H1 (cell line): ENCODE results near the gene CYP4V2. TPM values are rescaled to one million over a fixed set of nuclear protein-coding genes. Genes with fewer than 3 reads are reported as not detected.

Experiments used
- CTCF ChIA-PET: fragments of 300-600 bp; sonication (Branson Sonifier 250); formaldehyde crosslinking; loops from one replicate; lab custom pipeline; 2021; ENCODE audit not compliant: partially characterized antibody; lab: Charles Lee
- POLR2A ChIA-PET: fragments of 300-600 bp; sonication (Branson Sonifier 250); formaldehyde crosslinking; loops from one replicate; lab custom pipeline; 2021; ENCODE audit warnings: inconsistent platforms; ENCODE audit not compliant: partially characterized antibody; lab: Charles Lee
- DNase-seq, 2 experiments: peaks; one replicate each; pipeline versions ENCODE4 v3.0.0 to v3.0.0-alpha.2; 2010 to 2022; ENCODE audit warnings: low spot score in 2 of 2, low read depth in 1 of 2, mixed read lengths in 1 of 2
- FAIRE-seq: peaks from 2 replicates; lab custom pipeline; 2011; peaks lifted over from hg19 to GRCh38; lab: Jason Lieb, UNC
- H2AFZ ChIP-seq: 2 replicates; pipeline ENCODE4 v1.8.1; 2012; ENCODE audit warnings: low read length, inconsistent platforms
- H2AK5ac ChIP-seq: 2 replicates; pipeline ENCODE4 v1.6.1; 2013; ENCODE audit warnings: low read depth, low read length
- H2BK120ac ChIP-seq: replicated peaks from 2 replicates; pipeline ENCODE3; 2013; ENCODE audit warnings: low read depth, low read length, inconsistent platforms
- H2BK12ac ChIP-seq: 2 replicates; pipeline ENCODE4 v1.6.1; 2013; ENCODE audit warnings: low read depth, low read length
- H2BK15ac ChIP-seq: 2 replicates; pipeline ENCODE4 v1.6.1; 2013; ENCODE audit warnings: low read length
- H2BK20ac ChIP-seq: 2 replicates; pipeline ENCODE4 v1.6.1; 2013; ENCODE audit warnings: low read length
- H2BK5ac ChIP-seq: 2 replicates; pipeline ENCODE4 v1.6.1; 2013; ENCODE audit warnings: low read depth, low read length
- H3K14ac ChIP-seq: 2 replicates; pipeline ENCODE4 v1.6.1; 2013; ENCODE audit warnings: inconsistent platforms; ENCODE audit not compliant: insufficient read length
- H3K18ac ChIP-seq: 2 replicates; pipeline ENCODE4 v1.6.1; 2013; ENCODE audit warnings: low read length; ENCODE audit errors: extremely low read depth
- H3K23ac ChIP-seq: 2 replicates; pipeline ENCODE4 v1.6.1; 2013; ENCODE audit warnings: inconsistent platforms; ENCODE audit not compliant: insufficient read length
- H3K23me2 ChIP-seq: 2 replicates; pipeline ENCODE4 v1.6.1; 2013; ENCODE audit warnings: low read depth, low read length
- H3K27ac ChIP-seq: 2 replicates; pipeline ENCODE4 v1.6.1; 2011; ENCODE audit warnings: low read depth, low read length, inconsistent platforms
- H3K27me3 ChIP-seq, 4 experiments: replicated peaks in 1 of 4; 1 replicate in 1 of 4; 2 replicates in 3 of 4; pipeline versions ENCODE4 v1.6.1 to v1.8.1; 2011 to 2013; ENCODE audit warnings: low read length in 3 of 4, mild to moderate bottlenecking in 3 of 4, inconsistent platforms in 2 of 4, mixed read lengths in 2 of 4, moderate library complexity in 1 of 4; ENCODE audit not compliant: control insufficient read depth in 3 of 4, insufficient read depth in 3 of 4; ENCODE audit errors: extremely low read depth in 1 of 4
- H3K36me3 ChIP-seq, 4 experiments: 2 replicates each; pipeline versions ENCODE4 v1.6.1 to v1.8.1; 2011 to 2013; ENCODE audit warnings: mild to moderate bottlenecking in 4 of 4, low read length in 3 of 4, moderate library complexity in 2 of 4, control low read depth in 1 of 4, inconsistent platforms in 1 of 4; ENCODE audit not compliant: insufficient read depth in 4 of 4, control insufficient read depth in 2 of 4
- H3K4ac ChIP-seq: replicated peaks from 2 replicates; pipeline ENCODE3; 2013; ENCODE audit warnings: low read length, low read depth, mixed read lengths, inconsistent platforms; ENCODE audit not compliant: insufficient read length
- H3K4me1 ChIP-seq, 4 experiments: replicated peaks in 1 of 4; 1 replicate in 1 of 4; 2 replicates in 3 of 4; pipeline versions ENCODE4 v1.6.1 to v1.8.1; 2011 to 2013; ENCODE audit warnings: low read length in 3 of 4, inconsistent platforms in 2 of 4, mixed read lengths in 1 of 4; ENCODE audit not compliant: insufficient read depth in 4 of 4, control insufficient read depth in 3 of 4
- H3K4me2 ChIP-seq, 2 experiments: 2 replicates each; pipeline versions ENCODE4 v1.6.1 to v1.8.1; 2011 to 2013; ENCODE audit warnings: low read depth in 2 of 2, low read length in 2 of 2, control low read depth in 1 of 2, inconsistent platforms in 1 of 2, mild to moderate bottlenecking in 1 of 2; ENCODE audit not compliant: insufficient read depth in 1 of 2
- H3K4me3 ChIP-seq, 4 experiments: fragments of 200-600, 300-600 bp in 1 of 4; sonication (generic), shearing (Covaris generic), sonication (Bioruptor Twin) in 1 of 4; 2 replicates each; pipeline versions ENCODE4 v1.5.1 to v1.8.1; 2011 to 2016; ENCODE audit warnings: low read length in 4 of 4, low read depth in 3 of 4, control low read depth in 2 of 4, inconsistent platforms in 2 of 4, mild to moderate bottlenecking in 2 of 4, mixed read lengths in 1 of 4, moderate library complexity in 1 of 4; ENCODE audit not compliant: insufficient read depth in 2 of 4; ENCODE audit errors: extremely low read depth in 1 of 4
- H3K56ac ChIP-seq: replicated peaks from 2 replicates; pipeline ENCODE3; 2013; ENCODE audit warnings: low read depth, mild to moderate bottlenecking, mixed read lengths, low read length, inconsistent platforms; ENCODE audit not compliant: insufficient read length
- H3K79me1 ChIP-seq: 2 replicates; pipeline ENCODE4 v1.6.1; 2013; ENCODE audit warnings: low read depth, low read length, control low read depth
- H3K79me2 ChIP-seq, 2 experiments: 2 replicates each; pipeline versions ENCODE4 v1.6.1 to v1.8.1; 2012 to 2013; ENCODE audit warnings: low read length in 2 of 2, mild to moderate bottlenecking in 2 of 2, inconsistent platforms in 1 of 2; ENCODE audit not compliant: insufficient read depth in 2 of 2, control insufficient read depth in 1 of 2
- H3K9ac ChIP-seq, 4 experiments: replicated peaks in 1 of 4; 1 replicate in 1 of 4; 2 replicates in 3 of 4; pipeline versions ENCODE4 v1.6.1 to v1.8.1; 2011 to 2013; ENCODE audit warnings: low read depth in 3 of 4, low read length in 3 of 4, control low read depth in 2 of 4, mild to moderate bottlenecking in 2 of 4, moderate library complexity in 2 of 4, inconsistent platforms in 1 of 4; ENCODE audit errors: extremely low read depth in 1 of 4
- H3K9me3 ChIP-seq, 2 experiments: 2 replicates each; pipeline versions ENCODE4 v1.6.1 to v1.8.1; 2012 to 2013; ENCODE audit warnings: mild to moderate bottlenecking in 2 of 2, moderate library complexity in 2 of 2, control low read depth in 1 of 2, inconsistent platforms in 1 of 2, low read depth in 1 of 2, low read length in 1 of 2, mixed read lengths in 1 of 2; ENCODE audit not compliant: insufficient read depth in 2 of 2
- H4K20me1 ChIP-seq, 2 experiments: replicated peaks in 1 of 2; 2 replicates each; pipeline versions ENCODE3 to v1.8.1; 2011 to 2013; ENCODE audit warnings: inconsistent platforms in 2 of 2, low read length in 2 of 2, mild to moderate bottlenecking in 1 of 2; ENCODE audit not compliant: insufficient read depth in 2 of 2, control insufficient read depth in 1 of 2
- H4K5ac ChIP-seq: 2 replicates; pipeline ENCODE4 v1.6.1; 2013; ENCODE audit warnings: low read length, low read depth, mixed read lengths, inconsistent platforms; ENCODE audit not compliant: insufficient read length
- H4K8ac ChIP-seq: 2 replicates; pipeline ENCODE4 v1.8.0; 2013; ENCODE audit warnings: mild to moderate bottlenecking, moderate library complexity, low read length, inconsistent platforms; ENCODE audit not compliant: insufficient read depth; ENCODE audit errors: extremely low read depth
- H4K91ac ChIP-seq: replicated peaks from 2 replicates; pipeline ENCODE3; 2013; ENCODE audit warnings: low read length, mixed read lengths, inconsistent platforms; ENCODE audit not compliant: insufficient read length
- BCL11A ChIP-seq, 2 experiments: IDR thresholded peaks; one replicate each; pipeline ENCODE4 v1.6.1; 2011; ENCODE audit warnings: low read depth in 2 of 2, low read length in 2 of 2, mild to moderate bottlenecking in 2 of 2
- CHD1 ChIP-seq: IDR thresholded peaks from 2 replicates; pipeline ENCODE4 v1.6.1; 2012; ENCODE audit warnings: low read depth, low read length, improper control_type of control experiment
- CHD2 ChIP-seq: IDR thresholded peaks from 2 replicates; pipeline ENCODE4 v1.6.1; 2012; ENCODE audit warnings: low read length, improper control_type of control experiment
- SP4 ChIP-seq: IDR thresholded peaks from 2 replicates; pipeline ENCODE4 v1.6.1; 2012; ENCODE audit warnings: low read length, inconsistent platforms
- TCF12 ChIP-seq: IDR thresholded peaks from 2 replicates; pipeline ENCODE4 v1.6.1; 2011; ENCODE audit warnings: low read depth, mild to moderate bottlenecking, low read length
- polyA plus RNA-seq, 7 experiments: library from polyadenylated mRNA; depleted of rRNA in 3 of 7; stranded (reverse) in 5 of 7; unstranded in 2 of 7; fragments of >200 nt in 5 of 7; fragments of 200-250 nt in 2 of 7; gene quantifications; 1 replicate in 5 of 7; 2 replicates in 1 of 7; 4 replicates in 1 of 7; pipeline versions ENCODE4 v1.2.1 to v1.2.3, GENCODE V29; 2011 to 2013; ENCODE audit warnings: missing spikeins in 2 of 7, mixed read lengths in 2 of 7
- total RNA-seq: library from RNA; stranded (reverse); fragmentation: NEBNext Ultra II Directional; extraction: Animal tissue kit (Norgen Biotek cat#: 25700); gene quantifications from 2 replicates; pipeline ENCODE4 v1.2.1, GENCODE V29; 2021

CYP4V2 gene
- total and polyA plus RNA-seq, 2 of the 8 experiments (the other 6 are each of a cell fraction or from before 2014, with no cell fraction given): 0.65 to 1.0 TPM

DNA sequence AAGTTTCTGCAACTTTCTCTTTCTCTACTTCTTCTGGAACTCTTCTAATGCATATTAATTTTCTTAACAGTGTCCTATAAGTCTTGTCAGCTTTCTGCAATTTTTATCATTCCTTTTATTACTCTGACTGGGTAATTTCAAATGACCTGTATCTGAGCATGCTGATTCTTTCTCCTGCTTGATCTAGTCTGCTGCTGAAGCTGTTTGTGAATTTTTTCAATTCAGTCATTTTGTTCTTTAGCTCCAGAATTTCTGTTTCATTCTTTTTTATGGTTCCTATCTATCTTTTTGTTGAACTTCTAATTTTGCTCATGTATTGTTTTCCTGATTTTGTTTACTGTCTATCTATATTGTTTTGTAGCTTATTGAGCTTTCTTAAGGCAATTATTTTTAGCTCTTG lies 34.5 kb downstream of the CYP4V2 start:
- peak; percentile 62 for FAIRE-seq

More for the DNA sequence above, 34.5 kb downstream of the CYP4V2 start:
- Histone ChIP-seq H3K23me2 (no peaks in the 10 kb centered on the region), H2AK5ac (no peak overlapping the region), H2AFZ (no peak overlapping the region), H2BK20ac (no peak overlapping the region), H3K4me1 (peaks cover 0 to 8% (median 0%) of the 10 kb centered on the region in 4 experiments; a peak in 2 of 7 replicates), H3K9me3 (peaks cover 13 to 24% of the 10 kb centered on the region in 2 experiments), H3K23ac (no peak overlapping the region), H3K18ac (no peak overlapping the region), H3K14ac (no peak overlapping the region), H2BK15ac (no peak overlapping the region), H3K79me1 (no peaks in the 10 kb centered on the region), H4K8ac (no peak overlapping the region), H3K36me3 (no peaks in the 10 kb centered on the region), H2BK12ac (no peak overlapping the region), H3K79me2 (no peaks in the 10 kb centered on the region), H3K27me3 (no peaks in the 10 kb centered on the region), H4K91ac (no peak overlapping the region), H4K5ac (no peak overlapping the region), H3K4ac (no peak overlapping the region), H4K20me1 (no peaks in the 10 kb centered on the region), H3K27ac (no peak overlapping the region), H3K9ac (no peak overlapping the region)
- DNase-seq: no peak
- CTCF ChIA-PET: interaction anchor here (1.1 to 1.2 kb wide), 2 partner anchors 15 to 76 kb away, joined by 3 read pairs; no protein-coding TSS in a partner anchor
- TF ChIP-seq TCF12: no peak
- TF ChIP-seq SP4: no peak
- no peak for TF ChIP-seq CHD2
- TF ChIP-seq BCL11A (IDR thresholded peaks at IDR 0.05; ENCODE audit: low read depth in 2 of 2, low read length in 2 of 2): no peak
- TF ChIP-seq CHD1: no peak
- TF ChIP-seq, all 59 proteins: peak for 0
- Histone ChIP-seq H3K56ac (no peak overlapping the region), H3K4me2 (no peak overlapping the region), H2BK5ac (no peak overlapping the region), H2BK120ac (no peak overlapping the region), H3K4me3 (0 out of 8 replicates have a peak overlapping the region, but pooled peaks of 1 of the 4 experiments have one; percentile 3)
- POLR2A ChIA-PET: interaction anchor here (0.8 to 1.3 kb wide), 2 partner anchors 16 to 18 kb away, joined by 3 to 4 read pairs; no protein-coding TSS in a partner anchor
